Stimulated activated CD4-positive, alpha-beta T cell treated with anti-CD3 and anti-CD28 coated beads, TNF-alpha, amount 100 ng/mL, for 4 hours (primary cell): Measurements from ENCODE around the gene PMEL.
"Not testable (repeated sequence)": the region's sequence is repeated elsewhere in the genome, so short reads cannot be mapped to it uniquely, and the experiment has no call there.

Source experiments
- DNase-seq, 3 experiments: peaks; one replicate each; pipeline ENCODE4 v3.0.0-alpha.2; 2020; ENCODE audit warnings: low read depth in 3 of 3

PMEL gene

GRCh38 chr12:55965941-55966407 lies at the start of gene PMEL:
Gene PMEL, minus strand, starts transcription at chr12:55966042. Its CDS starts 31 bp downstream, at chr12:55966011.
- DNase-seq, result no peak

GRCh38 chr12:56014205-56014604 lies 48.4 kb upstream of the PMEL start:
- no peak for DNase-seq

GRCh38 chr12:56013482-56013881 lies 47.6 kb upstream of the PMEL start:
- no peak for DNase-seq

DNA sequence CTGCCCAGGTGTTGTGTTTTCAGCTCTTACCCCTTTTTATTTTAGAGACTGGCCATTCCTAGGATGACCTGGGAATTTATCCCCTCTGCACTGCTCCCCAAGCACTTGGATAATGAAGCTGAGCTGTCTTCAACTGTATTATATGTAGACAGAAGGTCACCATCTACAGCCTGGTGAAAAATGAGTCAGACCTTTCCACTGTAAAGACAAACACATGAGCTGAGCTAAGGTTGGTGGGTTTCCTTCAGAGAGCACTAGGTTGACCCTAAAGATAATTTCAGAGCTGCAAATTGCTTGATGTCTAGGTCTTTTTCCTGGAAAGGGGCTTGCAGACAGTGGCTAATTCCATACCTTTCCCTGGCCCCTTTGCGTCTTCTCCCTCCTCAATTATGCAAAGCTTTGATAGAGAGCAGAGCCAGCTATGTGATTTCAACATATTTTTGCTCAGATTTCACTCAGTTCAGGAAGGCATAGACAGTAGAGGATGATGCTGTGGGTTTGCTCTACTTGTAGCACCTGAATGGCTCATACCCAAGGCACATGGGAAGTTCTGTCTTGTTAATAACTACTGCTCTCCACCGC lies 45.8 kb upstream of the PMEL start:
- no peak for DNase-seq

DNA sequence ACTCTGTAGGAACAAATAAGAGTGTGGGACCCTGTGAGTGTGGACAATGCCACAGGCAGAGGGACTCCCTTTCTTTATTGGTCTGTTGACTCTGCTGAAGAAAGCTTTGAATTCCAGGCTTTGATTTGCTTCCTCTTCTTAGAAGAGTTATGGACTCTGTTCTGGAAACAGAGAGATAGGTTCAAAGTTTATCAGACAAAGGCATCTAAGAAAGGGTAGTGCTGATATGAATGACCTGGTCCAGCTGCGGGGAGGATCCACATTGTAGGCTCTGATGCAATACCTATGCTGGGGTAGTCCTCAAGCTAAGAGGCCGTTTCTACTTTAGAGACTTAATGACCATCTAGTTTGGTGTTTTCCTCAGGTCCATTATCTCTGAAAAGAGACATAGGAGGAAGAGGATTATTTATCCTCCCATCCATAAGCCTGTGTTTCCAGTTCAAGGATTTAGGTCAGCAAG lies 44.3 kb upstream of the PMEL start:
- DNase-seq, result no peak

DNA sequence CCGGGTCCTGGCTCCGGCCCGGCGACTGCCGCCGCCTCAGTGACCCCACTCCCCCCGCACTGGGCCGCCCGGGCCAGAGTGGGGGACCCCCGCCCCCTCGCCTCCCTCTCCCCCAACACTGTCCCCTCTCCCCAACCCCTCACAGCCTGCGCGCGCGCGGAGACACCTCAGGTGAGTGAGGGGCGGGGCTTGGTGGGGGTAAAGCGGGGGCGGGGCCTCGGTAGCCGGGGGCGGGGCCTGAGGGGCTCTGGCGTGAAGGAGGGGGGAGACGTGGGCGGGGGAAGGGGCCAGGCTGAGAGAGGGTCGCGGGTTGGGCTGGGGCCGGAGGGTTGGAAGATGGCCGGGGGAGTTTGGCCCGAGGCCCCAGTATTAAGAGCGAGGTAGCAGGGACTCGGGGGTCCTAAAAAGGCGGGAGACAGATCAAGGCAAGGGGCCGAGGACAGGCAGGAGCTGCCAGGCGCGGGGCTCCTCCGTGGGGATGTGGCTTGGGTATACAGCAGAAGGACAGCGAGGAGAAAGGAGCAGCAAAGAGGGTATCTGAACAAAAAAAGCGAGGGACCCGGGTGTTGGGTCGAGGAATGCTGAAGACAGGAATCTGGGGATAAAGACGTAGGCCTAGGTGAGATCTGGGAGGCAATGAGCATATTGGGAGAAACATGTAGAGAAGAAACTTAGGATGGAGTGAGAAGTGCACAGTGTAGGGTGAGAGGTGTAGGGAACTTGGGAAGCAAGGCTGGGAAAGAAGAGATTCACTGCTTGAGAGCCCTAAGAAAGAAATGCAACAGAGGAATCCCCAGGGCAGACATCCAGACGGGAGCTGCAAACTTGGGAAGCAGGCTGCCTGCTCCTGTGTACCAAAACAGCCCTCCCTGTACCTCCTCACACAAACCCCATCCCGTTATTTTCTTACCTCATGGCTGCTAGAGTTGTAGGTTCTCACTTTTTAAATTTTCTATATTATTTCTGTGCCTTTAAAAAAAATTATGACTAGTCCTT lies 42.0 kb upstream of the PMEL start:
- peak; percentile 57 to 65 (median 61) for DNase-seq

GRCh38 chr12:56004211-56004610 lies 38.4 kb upstream of the PMEL start:
- DNase-seq, result no peak

- DNase-seq, result not testable (repeated sequence)
Measured at GRCh38 chr12:56003376-56003775, 37.5 kb upstream of the PMEL start.

GRCh38 chr12:56001487-56002100 lies 35.8 kb upstream of the PMEL start:
- DNase-seq, result no peak

DNA sequence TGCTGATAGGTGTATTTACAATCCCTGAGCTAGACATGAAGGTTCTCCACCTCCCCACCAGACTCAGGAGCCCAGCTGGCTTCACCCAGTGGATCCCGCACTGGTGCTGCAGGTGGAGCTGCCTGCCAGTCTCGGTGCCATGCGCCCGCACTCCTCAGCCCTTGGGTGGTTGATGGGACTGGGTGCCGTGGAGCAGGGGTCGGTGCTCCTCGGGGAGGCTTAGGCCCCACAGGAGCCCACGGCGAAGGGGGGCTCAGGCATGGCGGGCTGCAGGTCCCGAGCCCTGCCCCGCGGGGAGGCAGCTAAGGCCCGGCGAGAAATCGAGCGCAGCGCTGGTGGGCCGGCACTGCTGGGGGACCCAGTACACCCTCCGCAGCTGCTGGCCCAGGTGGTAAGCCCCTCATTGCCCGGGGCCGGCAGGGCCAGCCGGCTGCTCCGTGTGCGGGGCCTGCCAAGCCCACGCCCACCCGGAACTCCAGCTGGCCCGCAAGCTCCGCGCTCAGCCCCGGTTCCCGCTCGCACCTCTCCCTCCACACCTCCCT lies 34.2 kb upstream of the PMEL start:
- DNase-seq, result not testable (repeated sequence)

- DNase-seq, result not testable (repeated sequence)
Measured at GRCh38 chr12:55999522-55999921, 33.7 kb upstream of the PMEL start.

- DNase-seq, result no peak
Measured at GRCh38 chr12:55997535-55997859, 31.7 kb upstream of the PMEL start.

- DNase-seq, result no peak
Measured at GRCh38 chr12:55996715-55997534, 31.1 kb upstream of the PMEL start, which contains the start of gene SUOX. Gene SUOX, plus strand, starts transcription at chr12:55997276. Its CDS starts 4,946 bp downstream, at chr12:56002222.

DNA sequence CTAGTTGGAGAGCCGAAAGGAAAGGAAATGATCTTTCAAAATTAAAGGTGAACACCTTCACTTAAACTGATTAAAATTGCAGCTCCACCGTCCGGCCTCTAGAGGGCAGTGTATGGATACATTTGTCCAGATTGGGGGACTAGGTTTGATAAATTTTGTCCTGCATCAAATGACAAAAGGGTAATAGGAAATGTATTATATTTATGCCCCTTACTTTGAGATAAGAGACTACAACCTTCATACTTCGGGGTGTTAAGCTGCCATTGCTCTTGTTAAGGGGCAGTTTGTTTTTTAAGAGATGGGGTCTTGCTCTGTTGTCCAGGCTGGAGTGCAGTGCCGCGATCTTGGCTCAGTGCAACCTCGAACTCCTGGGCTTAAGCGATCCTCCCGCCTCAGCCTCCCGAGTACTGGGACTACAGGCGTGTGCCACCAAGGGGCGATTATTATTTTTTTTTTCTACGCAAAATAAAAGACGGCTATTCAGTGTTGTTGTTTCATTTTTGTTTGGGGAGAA lies 30.4 kb upstream of the PMEL start:
- DNase-seq, result peak in 2 of 3 experiments; percentile 35 to 46

DNA sequence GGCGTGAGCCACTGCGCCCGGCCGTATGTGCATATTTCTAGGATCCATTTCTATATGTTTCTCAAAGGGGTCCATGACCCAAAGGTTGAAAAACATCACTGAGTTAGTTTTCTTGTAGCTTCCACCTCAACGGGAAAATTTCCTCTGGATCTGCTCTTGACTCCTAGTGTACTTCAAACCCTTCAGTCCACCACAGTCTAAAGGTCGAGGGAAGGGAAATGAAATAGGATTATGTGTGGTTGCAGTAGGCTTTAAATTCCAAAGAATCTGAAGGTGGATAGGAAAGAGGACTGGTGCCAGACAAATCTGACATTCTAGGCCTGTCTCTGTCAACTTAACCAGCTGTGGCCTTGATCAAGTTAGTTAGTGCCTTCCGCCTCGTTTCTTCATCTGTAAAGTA lies 29.5 kb upstream of the PMEL start:
- DNase-seq, result no peak

DNA sequence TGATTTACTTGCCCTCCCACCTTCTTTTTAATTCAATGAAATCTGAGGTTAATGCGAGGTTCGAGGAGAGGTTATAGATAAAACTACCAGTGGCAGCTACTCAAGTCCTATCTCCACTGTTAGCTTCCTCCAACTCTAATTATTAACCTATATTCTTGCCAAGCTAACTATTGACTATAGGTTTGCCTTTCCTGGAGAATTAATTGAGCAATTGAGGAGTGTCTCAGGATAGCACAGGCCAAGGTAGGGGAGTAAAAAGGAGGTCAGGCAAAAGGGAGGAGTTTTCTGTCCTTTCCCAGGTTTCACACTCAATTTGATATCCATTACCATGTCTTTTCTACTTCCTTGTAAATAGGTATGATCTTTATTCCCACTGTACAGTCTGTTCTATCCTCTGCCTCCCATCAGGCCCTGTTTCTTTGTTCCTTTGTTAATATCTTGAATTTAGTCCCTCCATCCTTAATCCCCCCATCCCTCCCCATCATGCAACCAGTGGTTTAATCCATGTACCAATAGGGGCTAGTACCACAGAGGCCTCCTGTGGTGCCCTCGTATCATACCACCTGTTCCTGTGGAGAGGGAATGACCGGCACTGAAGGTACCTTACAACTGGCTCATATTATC lies 27.5 kb upstream of the PMEL start:
- no peak for DNase-seq

- no peak for DNase-seq
Measured at GRCh38 chr12:55991110-55991509, 25.3 kb upstream of the PMEL start.

DNA sequence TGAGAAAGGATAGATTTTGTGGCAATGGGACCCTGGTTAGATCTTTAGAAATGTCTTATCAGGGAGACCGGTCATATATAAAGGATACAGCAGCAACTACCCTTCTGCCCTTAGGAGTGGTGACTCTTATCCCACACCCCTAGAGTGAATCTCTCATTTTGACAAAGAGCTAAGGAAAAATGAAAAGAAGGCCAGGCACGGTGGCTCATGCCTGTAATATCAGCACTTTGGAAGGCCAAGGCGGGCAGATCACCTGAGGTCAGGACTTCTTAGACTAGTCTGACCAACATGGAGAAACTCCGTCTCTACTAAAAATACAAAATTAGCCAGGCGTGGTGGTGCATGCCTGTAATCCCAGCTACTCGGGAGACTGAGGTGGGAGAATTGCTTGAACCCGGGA lies 20.1 kb upstream of the PMEL start:
- DNase-seq, result not testable (repeated sequence)

GRCh38 chr12:55985341-55985740 lies 19.5 kb upstream of the PMEL start:
- no peak for DNase-seq

DNA sequence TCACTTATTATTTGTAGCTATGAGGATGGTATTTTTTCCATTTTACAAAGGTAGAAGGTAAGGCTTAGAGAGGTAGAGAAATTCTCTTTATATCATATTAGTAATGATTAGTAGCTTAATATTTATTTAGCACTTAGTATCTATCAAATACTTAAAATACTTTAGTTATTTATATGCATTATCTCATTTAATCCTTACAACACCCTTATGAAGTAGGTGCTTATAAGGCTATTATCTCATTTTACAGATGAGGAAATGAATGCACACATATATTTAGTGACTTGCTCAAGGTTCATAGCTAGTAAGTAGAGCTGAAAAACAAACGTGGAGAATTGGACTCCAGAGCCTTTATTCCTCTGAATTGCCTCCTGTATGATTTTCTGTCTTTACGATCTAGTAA lies 19.0 kb upstream of the PMEL start:
- DNase-seq, result no peak
